HUDEP-2 (cell line): ENCODE measurements around the gene E2F7.
"Not testable (repeated sequence)": the region's sequence is repeated elsewhere in the genome, so short reads cannot be mapped to it uniquely, and the experiment has no call there.

ENCODE experiments used
- DNase-seq, 76 experiments: peaks; one replicate each; lab custom pipeline; 2025; ENCODE audit not compliant: unreplicated experiment in 76 of 76; lab: John Stamatoyannopoulos, UW

E2F7 gene

GRCh38 chr12:77065361-77066204 is at the start of gene E2F7:
Gene E2F7 (minus strand): TSS chr12:77065569. CDS start chr12:77064635, 934 bp downstream.
- DNase-seq: peak in 74 of 76 experiments; percentile 6 to 91 (median 82)

GRCh38 chr12:77113971-77114370 is 48.6 kb upstream of the E2F7 start:
- no peak for DNase-seq

DNA sequence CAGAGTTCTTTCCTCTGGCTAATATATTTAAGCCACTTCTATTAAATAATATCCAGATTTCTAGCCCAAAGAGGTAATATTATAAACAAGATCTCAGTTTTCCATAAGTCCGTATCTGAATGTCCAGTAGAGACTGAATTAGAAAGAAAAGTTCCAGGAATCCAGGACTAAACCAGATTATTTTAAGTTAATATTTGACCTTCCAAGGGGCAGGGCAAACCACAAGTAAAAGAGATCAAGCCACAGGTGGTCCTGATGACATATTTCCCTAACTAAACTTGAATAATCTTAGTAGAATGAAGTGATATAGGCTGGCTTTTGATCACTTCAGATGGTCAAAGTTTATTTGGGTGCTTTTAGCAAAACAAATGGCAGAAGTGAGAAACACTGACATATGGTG is 43.3 kb upstream of the E2F7 start:
- no peak for DNase-seq

GRCh38 chr12:77107121-77107520 is 41.8 kb upstream of the E2F7 start:
- no peak for DNase-seq

GRCh38 chr12:77104792-77105191 is 39.4 kb upstream of the E2F7 start:
- no peak for DNase-seq

DNA sequence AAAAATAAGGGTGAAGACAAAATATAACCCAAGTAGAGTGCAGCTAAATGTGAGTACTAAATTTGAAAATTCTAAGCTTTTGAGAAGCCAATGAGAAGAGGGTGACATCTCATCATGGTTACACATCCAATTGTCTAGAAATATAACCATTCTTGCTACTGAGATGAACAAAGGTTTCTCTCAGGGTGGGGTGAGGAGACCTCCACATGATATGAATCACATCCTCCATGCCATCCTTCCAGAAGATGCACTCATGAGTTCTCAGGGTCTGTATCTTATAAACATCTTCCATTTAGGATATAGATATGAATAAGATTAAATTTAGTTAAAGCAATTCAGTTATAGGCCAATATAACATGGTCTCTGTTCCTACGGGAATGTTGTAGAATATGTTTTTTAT is 38.9 kb upstream of the E2F7 start:
- no peak for DNase-seq

DNA sequence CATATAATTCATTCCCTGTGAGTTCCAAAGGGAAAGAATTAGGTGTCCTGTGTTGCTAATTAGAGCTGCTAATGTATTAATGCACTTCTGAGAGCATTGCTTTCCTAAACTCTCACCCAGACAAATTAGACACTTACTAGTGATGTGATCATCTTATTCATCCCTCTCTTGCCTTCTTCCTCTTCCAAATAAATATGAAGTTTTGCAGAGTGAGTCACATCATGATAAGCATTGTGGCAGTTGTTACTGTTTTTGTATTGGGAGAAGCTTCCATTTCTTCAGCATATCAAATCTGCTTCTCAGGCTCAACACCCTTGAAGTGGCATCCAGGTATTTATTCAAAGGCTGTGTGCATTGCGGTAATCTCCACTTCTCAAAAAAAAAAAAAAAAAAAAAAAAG is 37.3 kb upstream of the E2F7 start:
- peak in 1 of 76 experiments; percentile 14 for DNase-seq

- no peak for DNase-seq
Observed at GRCh38 chr12:77102123-77102522, 36.8 kb upstream of the E2F7 start.

DNA sequence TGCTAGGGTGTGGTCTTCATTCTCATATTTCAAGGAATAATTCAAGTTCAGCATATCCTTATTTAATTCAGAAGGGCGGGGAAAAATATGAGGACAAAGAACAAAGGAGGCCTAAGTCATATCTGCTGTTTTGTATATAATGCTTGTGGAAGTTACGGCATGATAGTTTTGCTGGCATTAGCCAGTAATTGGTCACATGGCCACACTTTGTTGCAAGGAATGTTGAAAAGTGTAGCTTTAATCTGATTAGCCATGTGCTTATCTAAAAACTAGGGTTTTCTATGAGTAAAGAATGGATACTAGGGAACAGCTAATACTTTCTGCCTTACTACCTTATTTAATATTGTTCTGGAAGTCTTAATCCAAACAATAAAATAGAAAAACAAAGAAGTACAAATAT is 34.4 kb upstream of the E2F7 start:
- no peak for DNase-seq

GRCh38 chr12:77097846-77098245 is 32.5 kb upstream of the E2F7 start:
- DNase-seq: no peak

DNA sequence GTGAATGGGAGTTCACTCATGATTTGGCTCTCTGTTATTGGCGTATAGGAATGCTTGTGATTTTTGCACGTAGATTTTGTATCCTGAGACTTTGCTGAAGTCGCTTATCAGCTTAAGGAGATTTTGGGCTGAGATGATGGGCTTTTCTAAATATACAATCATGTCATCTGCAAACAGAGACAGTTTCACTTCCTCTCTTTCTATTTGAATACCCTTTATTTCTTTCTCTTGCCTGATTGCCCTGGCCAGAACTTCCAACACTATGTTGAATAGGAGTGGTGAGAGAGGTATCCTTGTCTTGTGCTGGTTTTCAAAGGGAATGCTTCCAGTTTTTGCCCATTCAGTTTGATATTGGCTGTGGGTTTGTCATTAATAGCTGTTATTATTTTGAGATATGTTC is 26.9 kb upstream of the E2F7 start:
- DNase-seq: not testable (repeated sequence)

- DNase-seq: no peak
Observed at GRCh38 chr12:77089686-77090220, 24.4 kb upstream of the E2F7 start.

GRCh38 chr12:77087427-77087826 is 22.1 kb upstream of the E2F7 start:
- no peak for DNase-seq

GRCh38 chr12:77082021-77082420 is 16.7 kb upstream of the E2F7 start:
- DNase-seq: no peak

- DNase-seq: no peak
Observed at GRCh38 chr12:77079631-77080030, 14.3 kb upstream of the E2F7 start.

GRCh38 chr12:77078231-77078630 is 12.9 kb upstream of the E2F7 start:
- DNase-seq: peak in 22 of 76 experiments; percentile 2 to 49 (median 16)

DNA sequence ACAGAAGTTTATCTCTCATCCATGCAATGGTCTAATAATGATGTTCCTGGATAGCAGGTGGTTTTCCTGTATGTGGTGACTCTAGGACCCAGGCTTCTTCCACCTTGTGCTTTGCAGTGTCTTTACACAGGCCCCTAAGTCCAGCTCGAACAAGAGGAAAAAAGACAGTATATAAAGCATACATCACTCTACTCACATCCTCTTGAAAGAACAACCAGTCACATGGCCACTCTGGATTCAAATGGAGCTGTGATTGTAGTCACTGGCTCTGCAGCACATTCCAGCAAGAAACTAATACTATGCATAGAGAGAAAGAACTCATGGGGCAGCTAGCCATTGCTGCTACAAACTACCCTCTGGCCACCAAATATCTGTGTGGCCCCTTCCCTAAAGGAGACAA is 11.5 kb upstream of the E2F7 start:
- DNase-seq: no peak

GRCh38 chr12:77073894-77074293 is 8.5 kb upstream of the E2F7 start:
- not testable (repeated sequence) for DNase-seq

DNA sequence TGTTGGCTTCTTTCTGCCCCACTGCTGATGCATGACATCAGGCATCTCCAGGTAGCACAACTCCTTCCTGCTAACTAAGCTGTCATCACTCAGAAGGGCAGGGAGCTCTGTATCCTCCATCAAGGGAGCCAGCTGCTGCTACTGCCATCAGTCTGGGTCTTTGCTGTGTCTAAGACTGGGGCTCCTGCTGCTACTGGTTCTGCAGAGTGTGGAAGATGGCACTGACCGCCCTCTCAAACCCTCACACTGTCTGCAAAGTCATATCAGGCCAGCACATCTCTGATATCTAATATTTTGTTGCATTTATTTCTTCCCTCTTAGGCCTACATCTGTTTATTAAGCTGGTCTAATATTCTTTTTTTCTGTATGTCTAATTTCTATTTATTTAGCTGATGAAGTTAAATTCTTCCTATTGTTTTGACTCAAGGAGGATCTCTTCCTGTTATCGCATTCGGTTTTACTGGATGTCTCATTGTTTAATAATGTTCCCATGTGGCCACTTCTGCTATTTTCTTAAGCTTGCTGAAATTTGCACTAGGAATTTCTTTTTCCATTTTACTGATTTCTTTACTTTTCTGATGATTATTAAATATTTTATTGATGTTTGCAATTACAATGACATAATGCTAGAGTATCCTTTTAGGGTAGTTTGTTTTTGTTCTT is 7.6 kb upstream of the E2F7 start:
- no peak for DNase-seq

DNA sequence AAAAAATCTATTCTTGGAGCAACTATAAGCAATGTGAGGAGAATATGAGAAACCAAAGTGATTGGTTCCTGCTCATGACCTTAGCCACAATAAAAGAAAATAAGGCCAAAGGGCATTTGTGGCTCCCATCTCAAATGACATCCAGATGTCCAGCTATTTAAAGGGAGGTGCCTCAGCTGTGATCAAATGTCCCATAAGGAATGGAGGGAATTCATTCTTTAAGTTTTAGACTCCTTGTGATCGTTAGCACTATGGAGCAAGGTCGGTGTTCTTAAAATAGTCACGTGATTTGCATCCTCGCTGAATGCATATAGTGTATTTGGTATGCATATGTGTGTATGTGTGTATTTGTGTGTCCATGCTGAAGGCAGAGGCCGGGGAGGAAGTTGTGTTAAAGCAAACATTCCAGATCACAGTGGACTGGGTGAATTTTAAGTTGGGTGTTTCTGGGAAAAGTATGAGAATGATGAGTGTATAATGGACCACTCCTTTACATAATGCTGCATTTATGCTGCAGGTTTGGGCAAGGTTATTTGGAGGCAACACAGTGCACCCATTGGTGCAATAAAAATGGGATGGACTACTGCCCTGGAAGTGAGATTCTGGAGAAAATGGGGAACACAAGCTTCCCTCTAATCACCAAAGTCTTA is 5.6 kb upstream of the E2F7 start:
- DNase-seq: no peak

GRCh38 chr12:77070382-77070781 is 5.0 kb upstream of the E2F7 start:
- DNase-seq: no peak
